Ovary (tissue), 9 donors: ENCODE data around the gene GTF3C1. TPM values are rescaled to one million over a fixed set of nuclear protein-coding genes. Genes with fewer than 3 reads are reported as not detected.

Experiments used
- DNase-seq, 5 donors: peaks; one replicate each; pipeline ENCODE4 v3.0.0-alpha.2; 2019 to 2020
- H3K27ac ChIP-seq, 2 donors: fragments of 200-600 bp; one replicate each; pipeline versions ENCODE4 v1.5.1 to v1.8.0; 2019 to 2022
- H3K27me3 ChIP-seq: fragments of 200-600 bp; one replicate; pipeline ENCODE4 v1.8.0; 2022
- H3K36me3 ChIP-seq: fragments of 200-600 bp; sonication (generic); one replicate; pipeline ENCODE4 v1.5.1; 2019
- H3K4me1 ChIP-seq: one replicate; pipeline ENCODE4 v1.8.1; 2013; ENCODE audit warnings: mild to moderate bottlenecking, moderate library complexity; ENCODE audit not compliant: insufficient read depth
- H3K4me3 ChIP-seq: fragments of 200-600 bp; sonication (generic); one replicate; pipeline ENCODE4 v1.5.1; 2017
- H3K9me3 ChIP-seq, 2 donors: fragments of 200-600 bp in 1 of 2; sonication (generic) in 1 of 2; one replicate each; pipeline versions ENCODE4 v1.5.1 to v1.8.1; 2013 to 2019; ENCODE audit warnings: mild to moderate bottlenecking in 1 of 2, moderate library complexity in 1 of 2
- CTCF ChIP-seq, 3 donors: fragments of 450-650 bp in 2 of 3; fragments of 200-600 bp in 1 of 3; IDR thresholded peaks; one replicate each; pipeline versions ENCODE4 v1.5.1 to v1.8.0; 2016 to 2022; ENCODE audit warnings: antibody characterized with exemption in 3 of 3, mild to moderate bottlenecking in 1 of 3
- EP300 ChIP-seq: sonication (generic); formaldehyde crosslinking; IDR thresholded peaks from one replicate; pipeline ENCODE4 v1.6.1; 2017; ENCODE audit warnings: antibody characterized with exemption
- POLR2A ChIP-seq: fragments of 450-650 bp; IDR thresholded peaks from one replicate; pipeline ENCODE4 v1.6.1; 2017; ENCODE audit warnings: antibody characterized with exemption, mild to moderate bottlenecking, moderate library complexity
- WGBS, 3 donors: extraction: QIAGEN DNeasy Blood & Tissue Kit in 1 of 3; methylation state at CpG; one replicate each; pipeline versions ENCODE4 v1.1.5 to v1.1.7; 2013 to 2017; 5-methylcytosine and 5-hydroxymethylcytosine counted together
- intact Hi-C, 4 donors: fragments of 100-400 bp; cut with DNase I; formaldehyde crosslinking; loops; one replicate each; pipeline versions ENCODE4 v1.11.0 to v1.15.1; 2022 to 2023
- polyA plus RNA-seq, 2 donors: library from polyadenylated mRNA; stranded (reverse); fragments of 200-250 nt in 1 of 2; fragments of 350-450 nt in 1 of 2; fragmentation: Illumina TruSeq in 1 of 2; extraction: RNeasy Lipid Tissue Mini Kit (QIAGEN cat#74804) in 1 of 2; gene quantifications; one replicate each; pipeline ENCODE4 v1.2.3, GENCODE V29; 2013 to 2014
- total RNA-seq, 7 donors: library from RNA; depleted of rRNA in 2 of 7; stranded (reverse); fragments of >200 nt in 2 of 7; fragmentation: NEBNext Ultra II Directional in 3 of 7; extraction: Animal tissue kit (Norgen Biotek cat#: 25700) in 3 of 7; gene quantifications; one replicate each; pipeline versions ENCODE4 v1.1.0 to v1.2.4, GENCODE V29; 2016 to 2023
- donor health status: DM: no; HTN: no; CAD: no; lungs with moderate emphysema.
- donor health status: DM: no; HTN: no; CAD: no.
- donor health status: Bipolar disorder and iron deficiency.
- donor health status: DM: yes; HTN: yes; CAD: no.
- donor health status: DM: no; HTN: no; CAD: no.
- donor health status: DM: yes; HTN: yes; CAD: no.

GTF3C1 gene
- total and polyA plus RNA-seq, 9 donors = 33.9 to 71.7 (median 52.7) TPM

- intact Hi-C loops = no loop called here
- DNase-seq = no peak
- no peak overlapping the region for H3K4me3 ChIP-seq
- WGBS, 3 donors = 93 to 95% (median 94%) methylated on average over 9 of the region's 9 CpGs
- H3K4me1 ChIP-seq = no peaks in the 10 kb centered on the region
- H3K27me3 ChIP-seq = no peaks in the 10 kb centered on the region
- TF ChIP-seq CTCF (IDR thresholded peaks at IDR 0.05) (no peak), EP300 (no peak), POLR2A (no peak)
- no peak overlapping the region for H3K27ac ChIP-seq
- no peaks in the 10 kb centered on the region for H3K9me3 ChIP-seq
- no peaks in the 10 kb centered on the region for H3K36me3 ChIP-seq
These were observed 64.6 kb downstream of the GTF3C1 start for GRCh38 chr16:27485126-27485525.

- DNase-seq = no peak
- TF ChIP-seq POLR2A (no peak), CTCF (IDR thresholded peaks at IDR 0.05) (no peak), EP300 (no peak)
- Histone ChIP-seq H3K9me3 (no peaks in the 10 kb centered on the region), H3K4me3 (no peak overlapping the region), H3K27me3 (no peaks in the 10 kb centered on the region), H3K36me3 (no peaks in the 10 kb centered on the region), H3K27ac (no peak overlapping the region), H3K4me1 (no peaks in the 10 kb centered on the region)
- 92 to 95% (median 94%) methylated on average over 5 of the region's 5 CpGs for WGBS, 3 donors
- intact Hi-C loops = no loop called here
These were observed 66.1 kb downstream of the GTF3C1 start for GRCh38 chr16:27483624-27484023.

- Histone ChIP-seq H3K9me3 (no peaks in the 10 kb centered on the region), H3K36me3 (no peaks in the 10 kb centered on the region), H3K4me3 (no peak overlapping the region), H3K27me3 (no peaks in the 10 kb centered on the region), H3K27ac (no peak overlapping the region), H3K4me1 (no peaks in the 10 kb centered on the region)
- intact Hi-C loops = no loop called here
- TF ChIP-seq CTCF (IDR thresholded peaks at IDR 0.05) (no peak), EP300 (no peak), POLR2A (no peak)
- no peak for DNase-seq
- 82 to 93% (median 82%) methylated on average over 5 of the region's 5 CpGs for WGBS, 3 donors
These were observed 66.7 kb downstream of the GTF3C1 start for GRCh38 chr16:27483088-27483437.

GRCh38 chr16:27482397-27483087 is 67.2 kb downstream of the GTF3C1 start:
- Histone ChIP-seq H3K4me3 (no peak overlapping the region), H3K36me3 (no peaks in the 10 kb centered on the region), H3K27ac (no peak overlapping the region), H3K4me1 (no peaks in the 10 kb centered on the region), H3K9me3 (no peaks in the 10 kb centered on the region), H3K27me3 (no peaks in the 10 kb centered on the region)
- TF ChIP-seq EP300 (no peak), CTCF (IDR thresholded peaks at IDR 0.05) (no peak), POLR2A (no peak)
- intact Hi-C loops = no loop called here
- no peak for DNase-seq
- 86 to 93% (median 91%) methylated on average over 10 of the region's 10 CpGs for WGBS, 3 donors
